GM19452 (cell line): ENCODE measurements around the gene KRT77.
"Not testable (repeated sequence)": the region's sequence is repeated elsewhere in the genome, so short reads cannot be mapped to it uniquely, and the experiment has no call there.

Source experiments
- ATAC-seq: cut with Tn5 transposase; IDR thresholded peaks from one replicate; pipeline ENCODE4 v1.9.1; 2021; ENCODE audit not compliant: unreplicated experiment

KRT77 gene

GRCh38 chr12:52724384-52724783 is 21.1 kb upstream of the KRT77 start:
- ATAC-seq, result no peak

DNA sequence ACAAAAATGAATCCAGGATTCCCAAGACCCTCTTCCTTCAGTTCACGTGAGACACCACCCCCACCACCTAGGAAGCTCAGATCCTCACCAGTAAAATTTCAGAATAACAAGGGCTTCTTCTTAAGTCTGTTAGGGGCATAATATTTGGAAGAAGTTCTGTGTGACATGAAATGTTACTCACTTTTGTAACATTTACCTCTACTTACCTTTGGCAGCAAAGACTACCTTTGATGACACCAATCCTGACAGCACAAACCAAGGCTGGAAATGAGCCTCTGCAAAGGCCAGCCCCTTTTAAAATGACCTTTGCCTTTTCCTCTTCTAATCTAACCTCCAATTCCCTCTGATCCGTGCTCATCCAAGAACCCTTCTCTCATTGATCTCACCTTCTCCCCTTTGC is 19.4 kb upstream of the KRT77 start:
- ATAC-seq, result no peak

DNA sequence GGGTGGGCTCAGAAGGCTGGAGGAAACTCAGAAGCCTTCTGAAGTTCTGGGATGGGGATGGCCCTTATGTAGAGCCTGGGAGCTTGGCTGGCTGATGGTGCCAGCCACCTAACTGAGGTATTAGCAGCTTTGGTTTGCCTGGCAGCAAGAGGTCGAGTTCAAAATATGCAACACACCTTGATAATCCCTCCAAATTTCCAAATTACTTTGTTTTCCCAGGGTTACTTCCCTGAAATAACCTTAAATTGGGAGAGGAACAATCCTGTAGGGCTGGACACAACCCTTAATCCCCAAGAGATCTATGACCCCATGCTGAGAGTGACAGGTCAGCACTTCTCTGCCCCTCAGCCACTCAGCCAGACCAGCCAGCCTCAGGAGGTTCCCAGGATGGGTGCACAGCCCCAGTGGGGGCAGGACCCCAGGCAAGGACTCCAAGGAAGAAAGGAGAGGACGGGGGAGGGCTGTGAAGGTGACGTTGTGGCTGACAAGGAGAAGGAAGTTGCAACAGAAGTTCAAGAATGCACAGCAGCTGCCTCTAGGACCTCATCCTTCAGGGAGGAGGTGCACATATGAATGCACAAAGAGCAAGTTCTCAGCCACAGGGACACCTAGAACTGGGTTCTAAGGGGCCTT is 18.6 kb upstream of the KRT77 start:
- no peak for ATAC-seq

GRCh38 chr12:52720365-52720886 is 17.1 kb upstream of the KRT77 start:
- ATAC-seq, result no peak

DNA sequence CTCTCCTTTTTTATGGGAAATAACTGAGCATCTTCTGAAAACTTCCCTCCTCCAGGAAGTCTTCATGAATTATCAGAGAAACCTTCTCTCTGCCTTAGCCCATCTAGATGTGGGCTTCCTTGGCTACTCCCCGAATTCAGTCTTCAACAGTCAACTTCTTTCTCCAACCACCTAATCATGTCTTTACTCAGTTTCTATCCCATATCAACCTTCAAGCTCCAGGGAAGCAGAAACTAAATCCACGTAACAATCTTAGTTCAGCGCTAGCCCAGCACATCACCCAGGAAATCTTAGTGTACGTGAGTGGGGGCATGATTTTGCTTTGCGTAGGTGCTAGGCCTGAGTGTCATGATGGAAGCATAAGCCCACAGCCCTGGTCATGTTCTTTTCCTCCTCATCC is 12.7 kb upstream of the KRT77 start:
- ATAC-seq, result no peak

GRCh38 chr12:52715416-52715815 is 12.1 kb upstream of the KRT77 start:
- no peak for ATAC-seq

- ATAC-seq, result no peak
Measured at GRCh38 chr12:52714887-52715281, 11.6 kb upstream of the KRT77 start.

GRCh38 chr12:52713960-52714886 is 10.9 kb upstream of the KRT77 start:
- no peak for ATAC-seq

GRCh38 chr12:52712122-52712521 is 8.8 kb upstream of the KRT77 start:
- ATAC-seq, result not testable (repeated sequence)

GRCh38 chr12:52710730-52711129 is 7.4 kb upstream of the KRT77 start:
- no peak for ATAC-seq

- no peak for ATAC-seq
Measured at GRCh38 chr12:52708010-52708409, 4.7 kb upstream of the KRT77 start.

- no peak for ATAC-seq
Measured at GRCh38 chr12:52704464-52704863, 1.1 kb upstream of the KRT77 start.

DNA sequence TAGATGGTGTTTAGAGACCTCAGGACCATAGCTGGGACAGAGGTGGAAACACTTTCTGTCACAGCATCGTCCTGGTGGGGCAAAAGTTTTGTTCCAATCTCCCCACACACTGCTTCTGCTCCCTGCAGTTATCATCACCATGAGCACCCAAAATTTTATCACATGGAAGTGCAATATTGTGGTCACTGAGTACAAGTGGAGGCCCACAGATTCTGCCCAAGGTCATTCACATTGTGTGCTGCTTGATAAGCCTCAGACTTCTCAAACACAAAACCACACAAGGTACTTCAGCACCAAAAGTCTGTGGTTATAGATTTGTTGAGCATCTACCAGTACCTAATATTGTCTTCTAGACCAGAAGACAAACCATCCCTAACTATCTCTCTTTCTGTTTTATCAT is 554 bp upstream of the KRT77 start:
- no peak for ATAC-seq

GRCh38 chr12:52702338-52702737 is 986 bp downstream of the KRT77 start:
- no peak for ATAC-seq

GRCh38 chr12:52701281-52701680 is 2.0 kb downstream of the KRT77 start:
- no peak for ATAC-seq

DNA sequence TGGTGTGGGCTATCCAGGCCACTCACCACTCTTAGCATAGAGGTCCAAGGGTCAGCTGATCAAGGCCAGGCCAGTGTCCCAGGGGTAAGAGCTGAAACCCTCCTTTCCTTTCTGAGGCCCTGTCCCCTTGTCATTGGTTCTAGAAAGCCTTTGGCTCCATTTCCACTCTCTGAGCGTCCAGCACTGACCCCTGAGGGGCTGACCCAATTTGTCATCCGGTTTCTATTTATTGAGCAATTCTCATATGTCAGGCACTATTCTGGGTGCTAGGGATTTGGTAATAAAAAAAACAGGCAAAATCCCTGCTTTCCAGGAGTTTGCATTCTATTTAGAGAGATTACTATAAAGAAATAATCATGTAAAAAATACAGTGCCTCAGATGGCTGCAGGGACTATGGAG is 3.4 kb downstream of the KRT77 start:
- no peak for ATAC-seq

GRCh38 chr12:52699373-52699772 is 4.0 kb downstream of the KRT77 start:
- ATAC-seq, result no peak

DNA sequence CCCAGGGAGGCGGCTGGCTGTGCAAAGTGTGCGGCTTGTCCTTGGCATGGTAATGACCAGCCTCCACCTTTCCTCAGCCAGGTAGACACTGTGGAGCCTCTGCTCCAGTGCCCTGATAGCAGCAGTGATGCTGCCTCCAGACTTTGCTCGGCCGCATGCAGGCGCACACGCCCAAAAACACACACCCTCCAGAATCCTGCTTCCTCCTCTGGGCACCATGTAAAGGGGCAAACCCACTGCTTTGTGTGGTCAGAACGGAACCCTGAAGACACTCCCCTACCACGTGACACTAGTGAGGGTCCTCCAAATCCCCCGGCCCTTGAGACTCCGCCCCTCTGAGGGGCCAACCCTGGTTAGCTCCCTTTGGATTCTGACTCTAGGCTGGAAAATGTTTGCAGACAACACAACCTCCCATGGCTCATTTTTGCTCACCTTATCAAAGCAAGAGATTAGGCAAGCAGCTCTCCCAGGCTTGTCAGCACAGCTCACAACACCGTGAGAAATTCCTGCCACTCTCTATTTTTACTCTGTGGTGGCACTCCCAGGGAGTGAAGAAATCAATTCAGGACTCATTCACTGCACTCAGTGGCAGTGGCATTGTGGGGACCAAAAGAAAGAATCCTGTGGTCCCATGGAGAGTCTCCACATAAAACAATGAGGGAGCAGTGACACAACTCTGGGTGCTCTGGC is 4.5 kb downstream of the KRT77 start:
- ATAC-seq, result no peak

DNA sequence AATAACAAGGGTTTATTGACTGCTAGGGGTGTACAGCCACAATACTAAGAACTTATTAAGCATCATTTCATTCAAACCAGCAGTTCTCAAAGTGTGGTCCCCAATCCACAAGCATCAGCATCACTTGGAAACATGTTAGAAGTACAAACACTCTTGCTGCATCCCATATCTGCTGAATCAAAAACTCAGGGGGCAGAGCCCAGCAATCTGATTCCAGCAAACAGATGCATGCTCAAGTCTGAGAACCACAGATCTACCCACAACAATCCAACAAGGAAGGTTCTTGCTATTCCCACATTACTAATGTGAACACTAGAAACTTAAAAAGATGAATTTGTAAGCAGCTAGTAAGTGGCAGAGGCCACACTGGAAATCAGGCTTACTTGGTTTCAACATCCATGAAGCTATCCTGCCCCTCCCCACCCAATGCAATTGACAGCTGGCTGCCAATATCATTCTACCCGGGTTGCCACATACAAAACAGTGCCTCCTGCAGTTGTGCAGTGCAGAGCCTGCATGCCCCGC is 6.2 kb downstream of the KRT77 start:
- no peak for ATAC-seq

DNA sequence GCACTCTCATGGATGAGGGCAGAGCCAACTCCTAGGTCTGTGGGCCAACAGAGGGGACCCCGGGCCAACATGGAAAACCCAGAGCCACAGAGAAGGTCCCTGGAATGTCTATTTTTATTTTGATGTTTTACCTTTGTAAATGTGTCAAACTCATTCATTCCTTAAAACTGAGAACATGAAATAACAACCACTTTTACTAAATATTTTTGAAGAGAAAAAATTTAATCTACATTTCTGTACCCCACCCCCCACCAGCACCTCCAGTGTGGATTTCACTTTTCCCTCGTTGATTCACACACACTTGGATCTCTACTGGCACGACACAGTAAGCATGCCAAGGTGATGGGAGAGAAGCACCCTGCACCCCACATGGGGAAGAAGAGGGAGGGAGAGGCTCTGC is 6.7 kb downstream of the KRT77 start:
- ATAC-seq, result no peak

DNA sequence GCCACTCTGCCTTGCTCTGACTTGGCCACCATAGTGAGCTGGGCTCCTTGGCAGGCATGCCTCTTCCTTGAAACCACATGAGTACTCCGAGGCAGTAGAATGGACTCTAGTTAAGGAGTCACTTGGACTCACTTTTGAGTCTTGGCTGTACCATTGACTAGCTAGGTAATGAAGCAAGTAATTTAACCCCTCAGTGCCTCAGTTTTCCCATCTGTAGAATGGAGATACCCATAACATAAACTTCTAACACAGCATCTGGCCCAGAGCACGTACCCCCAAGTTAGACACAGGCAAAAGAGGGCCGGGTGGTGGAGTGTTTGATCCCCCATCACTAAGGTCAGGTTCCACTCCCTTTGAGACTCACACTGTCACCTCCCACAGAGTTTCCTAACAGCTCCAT is 8.3 kb downstream of the KRT77 start:
- no peak for ATAC-seq
